NB4 (cell line): Measurements from ENCODE around the gene C19orf47.

Source experiments
- CTCF ChIP-seq: IDR thresholded peaks from one replicate; pipeline ENCODE4 v1.5.1; 2012; ENCODE audit warnings: low read depth, low read length
- TF ChIP-seq, protein P1 (sequence below): IDR thresholded peaks from 2 replicates; pipeline ENCODE4 v1.6.1; 2011; ENCODE audit warnings: low read depth, low read length

DNA sequence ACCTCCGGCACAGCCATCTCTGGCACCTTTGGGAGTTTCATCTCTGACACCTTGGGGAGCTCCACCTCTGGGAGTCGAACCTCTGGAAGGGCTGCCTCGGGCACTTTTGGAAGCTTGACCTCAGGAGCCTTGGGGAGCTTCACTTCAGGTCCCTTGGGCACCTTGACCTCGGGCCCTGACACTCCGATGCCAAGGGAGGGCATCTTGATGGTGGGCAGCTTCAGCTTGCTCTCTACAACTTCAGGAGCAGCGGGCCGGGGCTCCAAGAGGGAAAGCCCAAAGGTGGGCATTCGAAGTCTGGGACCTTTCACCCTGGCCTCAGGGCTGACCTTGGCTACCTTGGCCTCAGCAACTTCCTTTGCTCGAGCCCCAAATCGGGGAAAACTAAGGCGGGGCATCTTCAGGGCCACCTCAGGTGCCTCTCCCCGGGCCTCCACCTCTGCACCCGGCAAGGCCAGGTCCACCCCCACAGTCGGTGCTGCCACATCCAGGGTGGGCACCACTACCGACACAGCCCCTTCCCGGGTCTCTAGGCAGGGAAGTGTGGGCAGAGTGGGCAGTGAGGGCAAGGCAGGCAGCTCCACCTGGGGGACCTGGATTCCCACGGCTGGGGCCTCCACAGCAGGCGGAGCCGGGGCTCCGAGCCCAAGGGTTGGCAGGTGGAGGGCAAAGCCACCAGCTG lies 48.8 kb upstream of the C19orf47 start:
- TF ChIP-seq CTCF: no peak
- TF ChIP-seq, protein P1, sequence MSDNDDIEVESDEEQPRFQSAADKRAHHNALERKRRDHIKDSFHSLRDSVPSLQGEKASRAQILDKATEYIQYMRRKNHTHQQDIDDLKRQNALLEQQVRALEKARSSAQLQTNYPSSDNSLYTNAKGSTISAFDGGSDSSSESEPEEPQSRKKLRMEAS: no peak
